ENCODE data around the gene TAAR8.

TAAR8 gene

GRCh38 chr6:132537977-132538376 is 14.5 kb upstream of the TAAR8 start, which contains the start of gene TAAR9:
TAAR9 (plus strand) TSS chr6:132538277; CDS start chr6:132538290, 13 bp downstream.
- no peaks in the 10 kb centered on the region for H3K9me3 ChIP-seq (ENCODE audit: control insufficient read depth, insufficient read depth, low read depth, low read length)
- no peaks in the 10 kb centered on the region for H3K36me3 ChIP-seq (ENCODE audit: control insufficient read depth in 2 of 2, insufficient read depth in 1 of 2, low read length in 2 of 2)
- POLR2A ChIA-PET, result interaction anchor here (1.5 kb wide), 1 partner anchor 25 kb away, joined by 4 read pairs; the partner anchor contains the start of gene STX7
- no peak within 1 kb of the TSS for H3K4me3 ChIP-seq (ENCODE audit: low read depth, low read length)
- TF ChIP-seq ZNF175 (tag by site-specific recombination; IDR thresholded peaks at IDR 0.05) (no peak), ZSCAN18 (tag by site-specific recombination; IDR thresholded peaks at IDR 0.05) (no peak), ZNF146 (tag by site-specific recombination; IDR thresholded peaks at IDR 0.05) (no peak), ZNF214 (tag by site-specific recombination; IDR thresholded peaks at IDR 0.05; ENCODE audit: borderline replicate concordance) (no peak), ZNF561 (tag by site-specific recombination; IDR thresholded peaks at IDR 0.05; ENCODE audit: borderline replicate concordance) (no peak), REPIN1 (tag by site-specific recombination; IDR thresholded peaks at IDR 0.05; ENCODE audit: low read depth) (no peak)
- TF ChIP-seq, protein P1, sequence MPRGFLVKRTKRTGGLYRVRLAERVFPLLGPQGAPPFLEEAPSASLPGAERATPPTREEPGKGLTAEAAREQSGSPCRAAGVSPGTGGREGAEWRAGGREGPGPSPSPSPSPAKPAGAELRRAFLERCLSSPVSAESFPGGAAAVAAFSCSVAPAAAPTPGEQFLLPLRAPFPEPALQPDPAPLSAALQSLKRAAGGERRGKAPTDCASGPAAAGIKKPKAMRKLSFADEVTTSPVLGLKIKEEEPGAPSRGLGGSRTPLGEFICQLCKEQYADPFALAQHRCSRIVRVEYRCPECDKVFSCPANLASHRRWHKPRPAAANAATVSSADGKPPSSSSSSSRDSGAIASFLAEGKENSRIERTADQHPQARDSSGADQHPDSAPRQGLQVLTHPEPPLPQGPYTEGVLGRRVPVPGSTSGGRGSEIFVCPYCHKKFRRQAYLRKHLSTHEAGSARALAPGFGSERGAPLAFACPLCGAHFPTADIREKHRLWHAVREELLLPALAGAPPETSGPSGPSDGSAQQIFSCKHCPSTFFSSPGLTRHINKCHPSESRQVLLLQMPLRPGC (tag by site-specific recombination; IDR thresholded peaks at IDR 0.05), result no peak
- H3K27ac ChIP-seq (ENCODE audit: extremely low read depth, low read depth, low read length), result no peak within 1 kb of the TSS
- CTCF ChIA-PET, result interaction anchor here (0.8 to 1.2 kb wide), 2 partner anchors 8 to 132 kb away, joined by 5 to 8 read pairs; no protein-coding TSS in a partner anchor
- no peaks in the 10 kb centered on the region for H3K4me1 ChIP-seq (ENCODE audit: control insufficient read depth, insufficient read depth, low read length)

GRCh38 chr6:132544826-132545225 is 7.6 kb upstream of the TAAR8 start:
- Histone ChIP-seq H3K27ac (ENCODE audit: extremely low read depth, low read depth, low read length) (no peak overlapping the region), H3K4me3 (ENCODE audit: low read depth, low read length) (no peak overlapping the region), H3K4me1 (ENCODE audit: control insufficient read depth, insufficient read depth, low read length) (no peaks in the 10 kb centered on the region), H3K36me3 (ENCODE audit: control insufficient read depth in 2 of 2, insufficient read depth in 1 of 2, low read length in 2 of 2) (no peaks in the 10 kb centered on the region), H3K9me3 (ENCODE audit: control insufficient read depth, insufficient read depth, low read depth, low read length) (no peaks in the 10 kb centered on the region)
- CTCF ChIA-PET, result interaction anchor here (0.6 to 2.4 kb wide), 2 partner anchors 14 to 110 kb away, joined by 3 to 20 read pairs; no protein-coding TSS in a partner anchor
- TF ChIP-seq ZNF510 (tag by site-specific recombination; IDR thresholded peaks at IDR 0.05; ENCODE audit: insufficient replicate concordance) (no peak), ZBTB20 (tag by site-specific recombination; IDR thresholded peaks at IDR 0.05) (no peak), ZEB2 (tag by site-specific recombination; IDR thresholded peaks at IDR 0.05) (no peak), ZSCAN18 (tag by site-specific recombination; IDR thresholded peaks at IDR 0.05) (no peak), ZBTB48 (tag by site-specific recombination; IDR thresholded peaks at IDR 0.05) (no peak), ZNF18 (tag by site-specific recombination; IDR thresholded peaks at IDR 0.05) (no peak), ZNF26 (tag by site-specific recombination; IDR thresholded peaks at IDR 0.05) (no peak), GLI2 (tag by site-specific recombination; IDR thresholded peaks at IDR 0.05; ENCODE audit: borderline replicate concordance, low read depth) (no peak), ZNF23 (tag by site-specific recombination; IDR thresholded peaks at IDR 0.05; ENCODE audit: borderline replicate concordance) (no peak), ZNF777 (tag by site-specific recombination; IDR thresholded peaks at IDR 0.05; ENCODE audit: borderline replicate concordance) (no peak), ZNF155 (tag by site-specific recombination; IDR thresholded peaks at IDR 0.05) (no peak), ZNF677 (tag by site-specific recombination; IDR thresholded peaks at IDR 0.05) (no peak), ZNF639 (tag by site-specific recombination; IDR thresholded peaks at IDR 0.05) (no peak)
- POLR2A ChIA-PET, result no interaction called here

Data from HEK293 (cell line).